Osteocyte (in vitro differentiated cells): Measurements from ENCODE around the gene RNF215. TPM values are rescaled to one million over a fixed set of nuclear protein-coding genes. Genes with fewer than 3 reads are reported as not detected.
"Not testable (repeated sequence)": the region's sequence is repeated elsewhere in the genome, so short reads cannot be mapped to it uniquely, and the experiment has no call there.

ENCODE experiments used
- DNase-seq: peaks from one replicate; pipeline ENCODE4 v3.0.0; 2021; ENCODE audit warnings: mixed read lengths; ENCODE audit not compliant: unreplicated experiment; ENCODE audit errors: extremely low spot score
- H3K27ac Mint-ChIP-seq: one replicate; pipeline ENCODE4 v1.8.0; 2021; ENCODE audit warnings: mild to moderate bottlenecking, mixed read lengths; ENCODE audit not compliant: unreplicated experiment
- H3K27me3 Mint-ChIP-seq: one replicate; pipeline ENCODE4 v1.8.0; 2021; ENCODE audit warnings: mixed read lengths; ENCODE audit not compliant: unreplicated experiment
- H3K36me3 Mint-ChIP-seq: one replicate; pipeline ENCODE4 v1.8.0; 2021; ENCODE audit warnings: mixed read lengths; ENCODE audit not compliant: unreplicated experiment
- H3K4me1 Mint-ChIP-seq: one replicate; pipeline ENCODE4 v1.8.0; 2021; ENCODE audit warnings: mixed read lengths; ENCODE audit not compliant: unreplicated experiment
- H3K4me3 Mint-ChIP-seq: one replicate; pipeline ENCODE4 v1.8.0; 2021; ENCODE audit warnings: mild to moderate bottlenecking, moderate library complexity, mixed read lengths; ENCODE audit not compliant: unreplicated experiment
- H3K9me3 Mint-ChIP-seq: one replicate; pipeline ENCODE4 v1.8.0; 2021; ENCODE audit warnings: mixed read lengths; ENCODE audit not compliant: unreplicated experiment
- CTCF ChIP-seq: fragments of 200-600 bp; sonication (generic); IDR thresholded peaks from 2 replicates; pipeline ENCODE4 v1.5.0; 2021; ENCODE audit warnings: antibody characterized with exemption, mild to moderate bottlenecking, moderate library complexity
- total RNA-seq: library from RNA; stranded (reverse); gene quantifications from 2 replicates; pipeline ENCODE4 v1.2.1, GENCODE V29; 2021

Gene RNF215
- total RNA-seq, 1 donor from 2014 or later: 36.6 TPM

GRCh38 chr22:30405731-30406130, 18.5 kb upstream of the RNF215 start:
- H3K27ac Mint-ChIP-seq: no peak overlapping the region
- H3K27me3 Mint-ChIP-seq: no peaks in the 10 kb centered on the region
- no peak for TF ChIP-seq CTCF
- DNase-seq: no peak
- peaks cover 22% of the 10 kb centered on the region for H3K4me1 Mint-ChIP-seq
- no peak overlapping the region for H3K4me3 Mint-ChIP-seq
- H3K9me3 Mint-ChIP-seq: no peaks in the 10 kb centered on the region
- H3K36me3 Mint-ChIP-seq: peaks cover 24% of the 10 kb centered on the region

GRCh38 chr22:30404307-30404706, 17.1 kb upstream of the RNF215 start:
- Mint-ChIP-seq H3K4me1 (peaks cover 20% of the 10 kb centered on the region), H3K27ac (no peak overlapping the region), H3K36me3 (peaks cover 21% of the 10 kb centered on the region), H3K9me3 (no peaks in the 10 kb centered on the region), H3K4me3 (no peak overlapping the region), H3K27me3 (no peaks in the 10 kb centered on the region)
- no peak for TF ChIP-seq CTCF
- no peak for DNase-seq

- H3K36me3 Mint-ChIP-seq: peaks cover 19% of the 10 kb centered on the region
- not testable (repeated sequence) for H3K4me3 Mint-ChIP-seq, H3K9me3 Mint-ChIP-seq, H3K27ac Mint-ChIP-seq, H3K27me3 Mint-ChIP-seq, DNase-seq
- peaks cover 23% of the 10 kb centered on the region for H3K4me1 Mint-ChIP-seq
Observed at GRCh38 chr22:30402766-30403104, 15.5 kb upstream of the RNF215 start.

GRCh38 chr22:30402028-30402765, 15.0 kb upstream of the RNF215 start:
- H3K27ac Mint-ChIP-seq: no peak overlapping the region
- no peaks in the 10 kb centered on the region for H3K9me3 Mint-ChIP-seq
- H3K4me3 Mint-ChIP-seq: no peak overlapping the region
- no peaks in the 10 kb centered on the region for H3K27me3 Mint-ChIP-seq
- TF ChIP-seq CTCF: no peak
- no peak for DNase-seq
- peaks cover 19% of the 10 kb centered on the region for H3K36me3 Mint-ChIP-seq
- H3K4me1 Mint-ChIP-seq: peaks cover 26% of the 10 kb centered on the region

- Mint-ChIP-seq H3K4me1 (peaks cover 33% of the 10 kb centered on the region), H3K36me3 (peaks cover 11% of the 10 kb centered on the region)
- H3K4me3 Mint-ChIP-seq, H3K27ac Mint-ChIP-seq, DNase-seq, H3K27me3 Mint-ChIP-seq, H3K9me3 Mint-ChIP-seq: not testable (repeated sequence)
Observed at GRCh38 chr22:30401024-30401423, 13.8 kb upstream of the RNF215 start.

GRCh38 chr22:30400159-30400558, 12.9 kb upstream of the RNF215 start:
- H3K36me3 Mint-ChIP-seq: peaks cover 11% of the 10 kb centered on the region
- peaks cover 33% of the 10 kb centered on the region for H3K4me1 Mint-ChIP-seq
- no peaks in the 10 kb centered on the region for H3K9me3 Mint-ChIP-seq
- no peak for TF ChIP-seq CTCF
- DNase-seq: no peak
- H3K4me3 Mint-ChIP-seq: no peak overlapping the region
- no peak overlapping the region for H3K27ac Mint-ChIP-seq
- H3K27me3 Mint-ChIP-seq: no peaks in the 10 kb centered on the region
